Esophagus squamous epithelium (tissue), 4 donors: ENCODE results near the gene FAM20C.

ENCODE experiments used
- POLR2A ChIP-seq, 4 donors: fragments of 450-650 bp; IDR thresholded peaks; one replicate each; pipeline ENCODE4 v1.6.1; 2017; ENCODE audit warnings: antibody characterized with exemption in 4 of 4, mild to moderate bottlenecking in 4 of 4, moderate library complexity in 3 of 4
- TF ChIP-seq, protein P1 (sequence below), 6 experiments: fragments of 450-650 bp in 4 of 6; fragments of 200-600 bp in 2 of 6; sonication (generic) in 2 of 6; IDR thresholded peaks; one replicate each; pipeline ENCODE4 v1.5.1; 2016 to 2019; ENCODE audit warnings: antibody characterized with exemption in 6 of 6, mild to moderate bottlenecking in 4 of 6, moderate library complexity in 4 of 6

DNA sequence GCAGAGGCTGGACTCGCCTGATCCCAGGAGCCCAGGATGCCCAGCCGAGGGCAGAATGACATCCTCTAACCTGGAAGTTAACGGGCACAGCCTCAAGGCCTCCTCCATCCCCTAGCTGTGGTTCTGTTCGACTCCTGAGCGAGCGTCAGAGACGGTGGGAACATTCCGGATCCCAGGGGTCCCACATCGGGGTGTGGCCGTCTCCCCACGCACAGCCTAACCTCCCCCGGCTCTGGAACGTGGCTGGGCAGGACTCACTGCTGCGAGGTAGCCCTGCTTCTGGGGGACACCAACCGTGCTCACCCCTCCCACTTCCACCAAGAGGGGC lies 106.0 kb downstream of the FAM20C start:
- TF ChIP-seq, protein P1, sequence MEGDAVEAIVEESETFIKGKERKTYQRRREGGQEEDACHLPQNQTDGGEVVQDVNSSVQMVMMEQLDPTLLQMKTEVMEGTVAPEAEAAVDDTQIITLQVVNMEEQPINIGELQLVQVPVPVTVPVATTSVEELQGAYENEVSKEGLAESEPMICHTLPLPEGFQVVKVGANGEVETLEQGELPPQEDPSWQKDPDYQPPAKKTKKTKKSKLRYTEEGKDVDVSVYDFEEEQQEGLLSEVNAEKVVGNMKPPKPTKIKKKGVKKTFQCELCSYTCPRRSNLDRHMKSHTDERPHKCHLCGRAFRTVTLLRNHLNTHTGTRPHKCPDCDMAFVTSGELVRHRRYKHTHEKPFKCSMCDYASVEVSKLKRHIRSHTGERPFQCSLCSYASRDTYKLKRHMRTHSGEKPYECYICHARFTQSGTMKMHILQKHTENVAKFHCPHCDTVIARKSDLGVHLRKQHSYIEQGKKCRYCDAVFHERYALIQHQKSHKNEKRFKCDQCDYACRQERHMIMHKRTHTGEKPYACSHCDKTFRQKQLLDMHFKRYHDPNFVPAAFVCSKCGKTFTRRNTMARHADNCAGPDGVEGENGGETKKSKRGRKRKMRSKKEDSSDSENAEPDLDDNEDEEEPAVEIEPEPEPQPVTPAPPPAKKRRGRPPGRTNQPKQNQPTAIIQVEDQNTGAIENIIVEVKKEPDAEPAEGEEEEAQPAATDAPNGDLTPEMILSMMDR (IDR thresholded peaks at IDR 0.05), result no peak
- TF ChIP-seq POLR2A (IDR thresholded peaks at IDR 0.05), result no peak
